ENCODE measurements around the gene ZC3H12D. TPM values are rescaled to one million over a fixed set of nuclear protein-coding genes. Genes with fewer than 3 reads are reported as not detected.

Gene ZC3H12D
- total and polyA plus RNA-seq, 2 of the 8 experiments (the other 6 are each of a cell fraction or from before 2014, with no cell fraction given) = 0.05 to 0.07 TPM

DNA sequence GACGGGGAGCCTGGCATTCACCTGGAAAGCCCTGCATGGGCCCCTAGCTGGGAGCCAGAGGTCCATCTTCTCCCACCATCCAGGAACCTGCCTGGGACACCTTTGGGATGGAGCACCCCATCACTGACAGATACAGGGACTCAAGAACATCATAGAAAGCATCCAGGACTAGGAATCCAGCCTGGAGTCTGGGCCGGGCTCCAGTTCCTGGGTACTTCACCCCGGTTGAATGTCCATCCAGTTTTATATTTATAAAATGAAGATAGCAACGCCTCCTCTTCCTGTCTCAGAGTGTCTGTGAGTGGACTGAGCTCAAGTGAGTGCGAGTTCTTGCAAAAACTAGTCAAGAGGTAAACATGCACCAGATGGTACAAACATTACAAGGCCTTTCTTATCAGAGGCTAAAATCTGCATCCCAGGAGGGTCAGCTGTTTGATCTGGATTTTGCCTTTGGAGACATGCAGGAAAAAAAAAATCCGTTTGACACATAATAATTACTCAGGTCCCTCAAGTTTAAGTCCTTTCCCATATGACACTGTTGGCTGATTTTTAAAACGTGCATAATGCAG, 27.4 kb downstream of the ZC3H12D start:
- Histone ChIP-seq H3K4me3 (ENCODE audit: extremely low read depth in 1 of 4, insufficient read depth in 2 of 4, low read depth in 3 of 4, low read length in 4 of 4) (no peak overlapping the region), H2BK20ac (ENCODE audit: low read length) (no peak overlapping the region), H4K91ac (replicated peaks; ENCODE audit: insufficient read length, low read length) (no peak overlapping the region), H3K23me2 (ENCODE audit: low read depth, low read length) (no peaks in the 10 kb centered on the region), H2BK15ac (ENCODE audit: low read length) (no peak overlapping the region), H3K79me2 (ENCODE audit: control insufficient read depth in 1 of 2, insufficient read depth in 2 of 2, low read length in 2 of 2) (no peaks in the 10 kb centered on the region), H3K4ac (replicated peaks; ENCODE audit: insufficient read length, low read depth, low read length) (no peak overlapping the region), H3K9me3 (ENCODE audit: insufficient read depth in 2 of 2, low read depth in 1 of 2, low read length in 1 of 2) (no peaks in the 10 kb centered on the region), H2AFZ (ENCODE audit: low read length) (no peak overlapping the region), H3K27ac (ENCODE audit: low read depth, low read length) (no peak overlapping the region), H3K4me1 (replicated peaks in 1 of 4; ENCODE audit: control insufficient read depth in 3 of 4, insufficient read depth in 4 of 4, low read length in 3 of 4) (no peaks in the 10 kb centered on the region), H2AK5ac (ENCODE audit: low read depth, low read length) (no peak overlapping the region), H3K79me1 (ENCODE audit: low read depth, low read length) (no peaks in the 10 kb centered on the region), H3K9ac (replicated peaks in 1 of 4; ENCODE audit: extremely low read depth in 1 of 4, low read depth in 3 of 4, low read length in 3 of 4) (no peak overlapping the region), H2BK120ac (replicated peaks; ENCODE audit: low read depth, low read length) (no peak overlapping the region), H3K4me2 (ENCODE audit: insufficient read depth in 1 of 2, low read depth in 2 of 2, low read length in 2 of 2) (no peak overlapping the region), H4K8ac (ENCODE audit: extremely low read depth, insufficient read depth, low read length) (no peak overlapping the region), H3K14ac (ENCODE audit: insufficient read length) (no peak overlapping the region), H2BK12ac (ENCODE audit: low read depth, low read length) (no peak overlapping the region), H3K27me3 (replicated peaks in 1 of 4; ENCODE audit: control insufficient read depth in 3 of 4, extremely low read depth in 1 of 4, insufficient read depth in 3 of 4, low read length in 3 of 4) (peaks cover 0 to 5% (median 4%) of the 10 kb centered on the region in 4 experiments; a peak in 5 of 7 replicates), H4K5ac (ENCODE audit: insufficient read length, low read depth, low read length) (no peak overlapping the region), H3K36me3 (ENCODE audit: control insufficient read depth in 2 of 4, insufficient read depth in 4 of 4, low read length in 3 of 4) (no peaks in the 10 kb centered on the region), H4K20me1 (replicated peaks in 1 of 2; ENCODE audit: control insufficient read depth in 1 of 2, insufficient read depth in 2 of 2, low read length in 2 of 2) (no peaks in the 10 kb centered on the region), H3K56ac (replicated peaks; ENCODE audit: insufficient read length, low read depth, low read length) (no peak overlapping the region), H2BK5ac (ENCODE audit: low read depth, low read length) (no peak overlapping the region), H3K18ac (ENCODE audit: extremely low read depth, low read length) (no peak overlapping the region), H3K23ac (ENCODE audit: insufficient read length) (no peak overlapping the region)
- ChIA-PET CTCF (ENCODE audit: partially characterized antibody) (interaction anchor here (0.7 to 2.2 kb wide), 6 partner anchors 11 to 263 kb away, joined by 3 to 6 read pairs (median 4); no protein-coding TSS in a partner anchor), POLR2A (ENCODE audit: partially characterized antibody) (no interaction called here)
- 85% methylated on average over 7 of the region's 7 CpGs; no CpG with 5 or more reads in 1 of the 2 experiments for WGBS, 2 experiments (ENCODE audit: extremely low coverage in 1 of 2, insufficient coverage in 1 of 2, insufficient read length in 1 of 2, insufficient replicate concordance in 2 of 2, low coverage in 1 of 2, low lambda C conversion rate in 2 of 2, missing lambda C conversion rate in 1 of 2)
- FAIRE-seq (no peak), DNase-seq (ENCODE audit: low read depth in 1 of 2, low spot score in 2 of 2) (no peak)
- TF ChIP-seq POLR2A (IDR thresholded peaks at IDR 0.05; ENCODE audit: control extremely low read depth in 1 of 2, low read depth in 2 of 2, low read length in 2 of 2) (no peak), ZNF274 (IDR thresholded peaks at IDR 0.05; ENCODE audit: borderline replicate concordance, extremely low read depth, low read length) (no peak), TEAD4 (IDR thresholded peaks at IDR 0.05; ENCODE audit: low read depth, low read length) (no peak), BCL11A (IDR thresholded peaks at IDR 0.05; ENCODE audit: low read depth in 2 of 2, low read length in 2 of 2) (no peak), RAD21 (IDR thresholded peaks at IDR 0.05 in 1 of 2, conservative IDR thresholded peaks at IDR 0.05 in 1 of 2; ENCODE audit: low read depth in 2 of 2, low read length in 2 of 2) (no peak), SIRT6 (IDR thresholded peaks at IDR 0.05; ENCODE audit: low read length) (no peak), HDAC2 (IDR thresholded peaks at IDR 0.05; ENCODE audit: borderline replicate concordance in 1 of 2, low read depth in 2 of 2, low read length in 2 of 2) (no peak), SIN3A (conservative IDR thresholded peaks at IDR 0.05 in 1 of 2, IDR thresholded peaks at IDR 0.05 in 1 of 2; ENCODE audit: low read depth in 1 of 2, low read length in 2 of 2) (no peak), NANOG (IDR thresholded peaks at IDR 0.05; ENCODE audit: insufficient read depth, low read depth, low read length, poor library complexity, severe bottlenecking) (no peak), GTF2F1 (IDR thresholded peaks at IDR 0.05; ENCODE audit: borderline replicate concordance, low read depth, low read length) (no peak), CHD1 (IDR thresholded peaks at IDR 0.05; ENCODE audit: low read depth, low read length) (no peak), TAF7 (optimal IDR thresholded peaks at IDR 0.05; ENCODE audit: borderline replicate concordance, low read depth, low read length) (no peak), RNF2 (IDR thresholded peaks at IDR 0.05; ENCODE audit: borderline replicate concordance, low read depth, low read length, missing control alignments, poor library complexity, severe bottlenecking) (no peak)
